Caki2 (cell line): Measurements from ENCODE around the gene EYA4. TPM values are rescaled to one million over a fixed set of nuclear protein-coding genes. Genes with fewer than 3 reads are reported as not detected.

ENCODE experiments used
- DNase-seq: peaks from one replicate; pipeline ENCODE4 v3.0.0-alpha.2; 2015; ENCODE audit warnings: low read depth
- in situ Hi-C: cut with HindIII; loops from 2 replicates; pipeline ENCODE4 v1.10.0; 2016; ENCODE audit warnings: low sequenced_read_pairs, low pct_unique_long_range_greater_than_20kb, mixed read lengths
- total RNA-seq: library from RNA; depleted of rRNA; stranded (reverse); fragments of >200 nt; shearing (Covaris generic); gene quantifications from 2 replicates; pipeline ENCODE4 v1.2.3, GENCODE V29; 2014; ENCODE audit warnings: low replicate concordance

EYA4 gene
- total RNA-seq, 1 experiment from 2014 or later: 0.17 TPM

GRCh38 chr6:133274813-133275212 lies 33.7 kb downstream of the EYA4 start:
- no peak for DNase-seq
- in situ Hi-C loops: no loop called here

- in situ Hi-C loops: no loop called here
- DNase-seq: no peak
Observed at GRCh38 chr6:133275213-133275612, 34.1 kb downstream of the EYA4 start.

- in situ Hi-C loops: no loop called here
- DNase-seq: no peak
Observed at GRCh38 chr6:133277228-133277899, 36.2 kb downstream of the EYA4 start.

GRCh38 chr6:133277900-133278545 lies 36.9 kb downstream of the EYA4 start:
- DNase-seq: no peak
- in situ Hi-C loops: no loop called here

GRCh38 chr6:133286765-133287164 lies 45.6 kb downstream of the EYA4 start:
- peak; percentile 14 for DNase-seq
- in situ Hi-C loops: no loop called here

GRCh38 chr6:133288662-133289061 lies 47.5 kb downstream of the EYA4 start:
- no peak for DNase-seq
- in situ Hi-C loops: no loop called here

GRCh38 chr6:133289733-133290306 lies 48.7 kb downstream of the EYA4 start:
- in situ Hi-C loops: no loop called here
- no peak for DNase-seq

- in situ Hi-C loops: no loop called here
- DNase-seq: no peak
Observed at GRCh38 chr6:133290930-133291329, 49.8 kb downstream of the EYA4 start.

GRCh38 chr6:133291671-133292070 lies 50.5 kb downstream of the EYA4 start:
- DNase-seq: no peak
- in situ Hi-C loops: no loop called here

- DNase-seq: no peak
- in situ Hi-C loops: no loop called here
Observed at GRCh38 chr6:133297657-133298056, 56.5 kb downstream of the EYA4 start.

GRCh38 chr6:133298335-133298734 lies 57.2 kb downstream of the EYA4 start:
- in situ Hi-C loops: no loop called here
- no peak for DNase-seq

- DNase-seq: no peak
- in situ Hi-C loops: no loop called here
Observed at GRCh38 chr6:133298801-133299200, 57.6 kb downstream of the EYA4 start.

GRCh38 chr6:133300896-133301295 lies 59.7 kb downstream of the EYA4 start:
- in situ Hi-C loops: no loop called here

GRCh38 chr6:133301835-133302234 lies 60.7 kb downstream of the EYA4 start:
- DNase-seq: no peak
- in situ Hi-C loops: no loop called here

More at GRCh38 chr6:133300896-133301295, 59.7 kb downstream of the EYA4 start:
- no peak for DNase-seq

- no peak for DNase-seq
- in situ Hi-C loops: no loop called here
Observed at GRCh38 chr6:133306931-133307330, 65.8 kb downstream of the EYA4 start.

- no peak for DNase-seq
- in situ Hi-C loops: no loop called here
Observed at GRCh38 chr6:133309579-133309978, 68.4 kb downstream of the EYA4 start.

- in situ Hi-C loops: no loop called here
- no peak for DNase-seq
Observed at GRCh38 chr6:133312006-133312405, 70.8 kb downstream of the EYA4 start.

- in situ Hi-C loops: no loop called here
Observed at GRCh38 chr6:133313068-133313467, 71.9 kb downstream of the EYA4 start.

GRCh38 chr6:133314947-133315346 lies 73.8 kb downstream of the EYA4 start:
- in situ Hi-C loops: no loop called here
- DNase-seq: no peak

More at GRCh38 chr6:133313068-133313467, 71.9 kb downstream of the EYA4 start:
- DNase-seq: no peak

GRCh38 chr6:133315811-133316210 lies 74.7 kb downstream of the EYA4 start:
- in situ Hi-C loops: no loop called here

More at GRCh38 chr6:133315811-133316210, 74.7 kb downstream of the EYA4 start:
- no peak for DNase-seq
